H9 (cell line): ENCODE data around the gene PAQR4. TPM values are rescaled to one million over a fixed set of nuclear protein-coding genes. Genes with fewer than 3 reads are reported as not detected.

Source experiments
- DNase-seq: peaks from one replicate; pipeline ENCODE4 v3.0.0-alpha.2; 2017
- H2AFZ ChIP-seq: one replicate; pipeline ENCODE4 v1.6.1; 2013; ENCODE audit warnings: mild to moderate bottlenecking, low read length, control low read depth, moderate library complexity
- H2AK5ac ChIP-seq: 2 replicates; pipeline ENCODE4 v1.6.1; 2013; ENCODE audit warnings: low read length, control low read depth, mixed read lengths; ENCODE audit not compliant: insufficient read length
- H2BK120ac ChIP-seq: one replicate; pipeline ENCODE4 v1.6.1; 2013; ENCODE audit warnings: low read depth, mild to moderate bottlenecking, low read length, control low read depth, inconsistent platforms; ENCODE audit not compliant: poor library complexity, severe bottlenecking
- H2BK12ac ChIP-seq: 2 replicates; pipeline ENCODE4 v1.6.1; 2013; ENCODE audit warnings: low read length, control low read depth, mixed read lengths, low read depth; ENCODE audit not compliant: insufficient read length
- H2BK15ac ChIP-seq: 2 replicates; pipeline ENCODE4 v1.6.1; 2013; ENCODE audit warnings: low read depth, low read length, control low read depth
- H2BK20ac ChIP-seq: one replicate; pipeline ENCODE4 v1.6.1; 2013; ENCODE audit warnings: low read depth, mild to moderate bottlenecking, low read length, control low read depth, inconsistent platforms; ENCODE audit not compliant: poor library complexity, severe bottlenecking
- H2BK5ac ChIP-seq: 2 replicates; pipeline ENCODE4 v1.6.1; 2013; ENCODE audit warnings: low read length, control low read depth, mixed read lengths; ENCODE audit not compliant: insufficient read length
- H3K14ac ChIP-seq: 2 replicates; pipeline ENCODE4 v1.6.1; 2013; ENCODE audit warnings: low read length, control low read depth; ENCODE audit not compliant: insufficient read depth
- H3K18ac ChIP-seq: 2 replicates; pipeline ENCODE4 v1.6.1; 2013; ENCODE audit warnings: low read depth, mild to moderate bottlenecking, mixed read lengths, low read length, control low read depth; ENCODE audit not compliant: insufficient read length
- H3K23ac ChIP-seq: 2 replicates; pipeline ENCODE4 v1.6.1; 2013; ENCODE audit warnings: low read length, control low read depth, mixed read lengths, low read depth; ENCODE audit not compliant: insufficient read length
- H3K23me2 ChIP-seq: 2 replicates; pipeline ENCODE4 v1.6.1; 2013; ENCODE audit warnings: low read depth, mild to moderate bottlenecking, mixed read lengths, low read length, control low read depth; ENCODE audit not compliant: insufficient read length, poor library complexity, severe bottlenecking
- H3K27ac ChIP-seq: 2 replicates; pipeline ENCODE4 v1.5.1; 2013; ENCODE audit warnings: low read length, control low read depth, mixed read lengths, low read depth; ENCODE audit not compliant: insufficient read length
- H3K27me3 ChIP-seq: 2 replicates; pipeline ENCODE4 v1.6.1; 2013; ENCODE audit warnings: low read length, control low read depth, inconsistent platforms; ENCODE audit not compliant: insufficient read depth
- H3K4ac ChIP-seq: 2 replicates; pipeline ENCODE4 v1.6.1; 2013; ENCODE audit warnings: low read depth, mild to moderate bottlenecking, control low read depth, inconsistent platforms, low read length, moderate library complexity
- H3K4me1 ChIP-seq: 2 replicates; pipeline ENCODE4 v1.6.1; 2013; ENCODE audit warnings: low read length, control low read depth, inconsistent platforms; ENCODE audit not compliant: insufficient read depth
- H3K4me2 ChIP-seq: 2 replicates; pipeline ENCODE4 v1.6.1; 2013; ENCODE audit warnings: low read length, control low read depth, mixed read lengths; ENCODE audit not compliant: insufficient read length, insufficient read depth
- H3K56ac ChIP-seq: 2 replicates; pipeline ENCODE4 v1.6.1; 2013; ENCODE audit warnings: low read depth, mild to moderate bottlenecking, mixed read lengths, low read length, control low read depth; ENCODE audit not compliant: insufficient read length
- H3K79me1 ChIP-seq: 2 replicates; pipeline ENCODE4 v1.6.1; 2013; ENCODE audit warnings: low read depth, mild to moderate bottlenecking, moderate library complexity, low read length, control low read depth, inconsistent platforms; ENCODE audit not compliant: insufficient read depth, poor library complexity, severe bottlenecking
- H3K79me2 ChIP-seq: 2 replicates; pipeline ENCODE4 v1.6.1; 2013; ENCODE audit warnings: low read length, control low read depth, inconsistent platforms; ENCODE audit not compliant: insufficient read depth
- H3K9ac ChIP-seq: 2 replicates; pipeline ENCODE4 v1.6.1; 2013; ENCODE audit warnings: low read length, control low read depth, mixed read lengths; ENCODE audit not compliant: insufficient read length; ENCODE audit errors: extremely low read depth
- H3K9me3 ChIP-seq: one replicate; pipeline ENCODE4 v1.6.1; 2013; ENCODE audit warnings: low read depth, low read length, inconsistent platforms; ENCODE audit not compliant: control insufficient read depth
- H3T11ph ChIP-seq: one replicate; pipeline ENCODE4 v1.6.1; 2013; ENCODE audit warnings: mild to moderate bottlenecking, low read length, control low read depth, inconsistent platforms
- H4K20me1 ChIP-seq: one replicate; pipeline ENCODE4 v1.6.1; 2013; ENCODE audit not compliant: control insufficient read depth, insufficient read length, insufficient read depth
- H4K5ac ChIP-seq: 2 replicates; pipeline ENCODE4 v1.6.1; 2013; ENCODE audit warnings: low read depth, mild to moderate bottlenecking, mixed read lengths, low read length, control low read depth; ENCODE audit not compliant: insufficient read length
- H4K8ac ChIP-seq: replicated peaks from 2 replicates; pipeline ENCODE4 v1.6.1; 2013; ENCODE audit warnings: low read length, control low read depth, mixed read lengths, low read depth; ENCODE audit not compliant: insufficient read length
- H4K91ac ChIP-seq: 2 replicates; pipeline ENCODE4 v1.6.1; 2013; ENCODE audit warnings: low read depth, mild to moderate bottlenecking, moderate library complexity, mixed read lengths, low read length, control low read depth; ENCODE audit not compliant: insufficient read length
- H3K27ac Mint-ChIP-seq, 3 experiments: 2 replicates in 2 of 3; 3 replicates in 1 of 3; pipeline ENCODE4 v1.8.0; 2020 to 2021; ENCODE audit warnings: mixed read lengths in 3 of 3, mild to moderate bottlenecking in 1 of 3, moderate library complexity in 1 of 3
- H3K27me3 Mint-ChIP-seq: 2 replicates; pipeline ENCODE4 v1.8.0; 2021; ENCODE audit warnings: low read depth, mild to moderate bottlenecking, moderate library complexity, mixed read lengths
- H3K36me3 Mint-ChIP-seq, 3 experiments: 2 replicates in 2 of 3; 3 replicates in 1 of 3; pipeline ENCODE4 v1.8.0; 2020 to 2021; ENCODE audit warnings: low read depth in 3 of 3, mixed read lengths in 3 of 3; ENCODE audit not compliant: insufficient read depth in 1 of 3
- H3K4me1 Mint-ChIP-seq, 2 experiments: 2 replicates each; pipeline ENCODE4 v1.8.0; 2020; ENCODE audit warnings: mixed read lengths in 2 of 2
- H3K4me3 Mint-ChIP-seq, 2 experiments: 2 replicates in 1 of 2; 3 replicates in 1 of 2; pipeline ENCODE4 v1.8.0; 2020 to 2021; ENCODE audit warnings: mild to moderate bottlenecking in 2 of 2, mixed read lengths in 2 of 2, moderate library complexity in 1 of 2
- H3K9me3 Mint-ChIP-seq, 2 experiments: 2 replicates in 1 of 2; 3 replicates in 1 of 2; pipeline ENCODE4 v1.8.0; 2020; ENCODE audit warnings: mild to moderate bottlenecking in 2 of 2, mixed read lengths in 2 of 2, moderate library complexity in 1 of 2
- CTCF ChIP-seq: fragments of 200-600 bp; sonication (generic); conservative IDR thresholded peaks from 3 replicates; pipeline ENCODE4 v1.8.0; 2021; ENCODE audit warnings: antibody characterized with exemption, mild to moderate bottlenecking
- WGBS: extraction: QIAGEN DNeasy Blood & Tissue Kit; methylation state at CpG from one replicate; pipeline ENCODE4 v1.1.7; 2013; ENCODE audit warnings: missing lambda C conversion rate, low lambda C conversion rate, mixed read lengths; ENCODE audit not compliant: insufficient read length; ENCODE audit errors: extremely low coverage; 5-methylcytosine and 5-hydroxymethylcytosine counted together
- total RNA-seq: library from RNA; stranded (reverse); gene quantifications from 2 replicates; pipeline ENCODE4 v1.2.1, GENCODE V29; 2021

The PAQR4 gene
- total RNA-seq, 1 experiment from 2014 or later = 32.1 TPM

- no peak overlapping the region for H3K56ac ChIP-seq
- H2AK5ac ChIP-seq = no peak overlapping the region
- H3K4me2 ChIP-seq = no peak overlapping the region
- no CpG with 5 or more reads among the region's 10 CpGs for WGBS
- no peak overlapping the region for H4K5ac ChIP-seq
- no peak overlapping the region for H2BK12ac ChIP-seq
- H2BK20ac ChIP-seq = no peak overlapping the region
- no peak overlapping the region for H2BK120ac ChIP-seq
- H3K79me1 ChIP-seq = no peaks in the 10 kb centered on the region
- DNase-seq = no peak
- no peak overlapping the region for H3K14ac ChIP-seq
- H2BK5ac ChIP-seq = no peak overlapping the region
- peaks cover 3% of the 10 kb centered on the region; the same call in 1 of the 2 replicates for H3K4me1 ChIP-seq
- no peak overlapping the region for H2BK15ac ChIP-seq
- no peak overlapping the region for H4K8ac ChIP-seq
- TF ChIP-seq CTCF = no peak
- no peaks in the 10 kb centered on the region for H3K23me2 ChIP-seq
- no peak overlapping the region for H3K4me3 Mint-ChIP-seq
- H3K9ac ChIP-seq = no peak overlapping the region
- H3K27me3 ChIP-seq = no peaks in the 10 kb centered on the region
- H3T11ph ChIP-seq = no peak overlapping the region
- H3K4me1 Mint-ChIP-seq = peaks cover 14 to 22% of the 10 kb centered on the region in 2 experiments
- no peak overlapping the region for H3K18ac ChIP-seq
- H3K9me3 Mint-ChIP-seq = no peaks in the 10 kb centered on the region; a peak in 1 of 5 replicates
- no peak overlapping the region for H3K4ac ChIP-seq
- no peak overlapping the region for H4K91ac ChIP-seq
- H3K36me3 Mint-ChIP-seq = no peaks in the 10 kb centered on the region
- no peaks in the 10 kb centered on the region for H3K9me3 ChIP-seq
- no peak overlapping the region for H3K27ac ChIP-seq
- H4K20me1 ChIP-seq = no peaks in the 10 kb centered on the region
- no peak overlapping the region for H3K27ac Mint-ChIP-seq
- H3K23ac ChIP-seq = no peak overlapping the region
- no peaks in the 10 kb centered on the region for H3K79me2 ChIP-seq
- peaks cover 6% of the 10 kb centered on the region for H3K27me3 Mint-ChIP-seq
- H2AFZ ChIP-seq = no peak overlapping the region
Observed at GRCh38 chr16:2955438-2955778, 13.7 kb upstream of the PAQR4 start.
